ENCODE results near the gene FUBP1. TPM values are rescaled to one million over a fixed set of nuclear protein-coding genes. Genes with fewer than 3 reads are reported as not detected.

FUBP1 gene
- total RNA-seq, 1 experiment from 2014 or later, result 169 TPM

- H3K4me1 Mint-ChIP-seq (ENCODE audit: insufficient read depth, unreplicated experiment), result peaks cover 19% of the 10 kb centered on the region
- ChIA-PET POLR2A (interaction anchor here (0.6 to 17.0 kb wide), 15 partner anchors 13 to 250 kb away, joined by 3 to 598 read pairs (median 15); partner anchors contain the start of genes FUBP1 and MIGA1), CTCF (interaction anchor here (1.6 to 5.5 kb wide), 3 partner anchors 16 to 108 kb away, joined by 6 to 59 read pairs (median 35); partner anchors contain the start of gene FUBP1)
- intact Hi-C loops (cut with micrococcal nuclease), result no loop called here
- no peaks in the 10 kb centered on the region for H3K27me3 Mint-ChIP-seq (ENCODE audit: insufficient read depth, unreplicated experiment)
- no peaks in the 10 kb centered on the region for H3K9me3 Mint-ChIP-seq (ENCODE audit: unreplicated experiment)
- DNase-seq (ENCODE audit: unreplicated experiment), result no peak
- H3K27ac Mint-ChIP-seq (ENCODE audit: low read depth, unreplicated experiment), result peak overlapping the region; percentile 97
- H3K4me3 Mint-ChIP-seq (ENCODE audit: unreplicated experiment), result peak overlapping the region; percentile 88
- BruUV-seq (replicated peaks), result no TSS peak
- peaks cover 9% of the 10 kb centered on the region for H3K36me3 Mint-ChIP-seq (ENCODE audit: insufficient read depth, unreplicated experiment)
- TF ChIP-seq CTCF (IDR thresholded peaks at IDR 0.05; ENCODE audit: unreplicated experiment), result no peak
These were observed 27.6 kb upstream of the FUBP1 start for GRCh38 chr1:78006521-78006920.

GRCh38 chr1:78005755-78006154 is 26.9 kb upstream of the FUBP1 start:
- intact Hi-C loops (cut with micrococcal nuclease), result no loop called here
- Mint-ChIP-seq H3K27ac (ENCODE audit: low read depth, unreplicated experiment) (peak overlapping the region; percentile 97), H3K9me3 (ENCODE audit: unreplicated experiment) (no peaks in the 10 kb centered on the region), H3K4me1 (ENCODE audit: insufficient read depth, unreplicated experiment) (peaks cover 19% of the 10 kb centered on the region), H3K27me3 (ENCODE audit: insufficient read depth, unreplicated experiment) (no peaks in the 10 kb centered on the region), H3K36me3 (ENCODE audit: insufficient read depth, unreplicated experiment) (peaks cover 9% of the 10 kb centered on the region), H3K4me3 (ENCODE audit: unreplicated experiment) (peak overlapping the region; percentile 88)
- no peak for TF ChIP-seq CTCF (IDR thresholded peaks at IDR 0.05; ENCODE audit: unreplicated experiment)
- peak; percentile 87 for DNase-seq (ENCODE audit: unreplicated experiment)
- ChIA-PET POLR2A (interaction anchor here (0.6 to 17.0 kb wide), 27 partner anchors 8 to 325 kb away, joined by 3 to 598 read pairs (median 10); partner anchors contain the start of genes FUBP1, MIGA1 and ZZZ3), CTCF (interaction anchor here (0.6 to 5.5 kb wide), 8 partner anchors 9 to 356 kb away, joined by 3 to 59 read pairs (median 8); partner anchors contain the start of gene FUBP1)
- no TSS peak for BruUV-seq (replicated peaks)

- no peak for DNase-seq (ENCODE audit: unreplicated experiment)
- Mint-ChIP-seq H3K9me3 (ENCODE audit: unreplicated experiment) (no peaks in the 10 kb centered on the region), H3K4me3 (ENCODE audit: unreplicated experiment) (peak overlapping the region; percentile 88), H3K27me3 (ENCODE audit: insufficient read depth, unreplicated experiment) (no peaks in the 10 kb centered on the region), H3K36me3 (ENCODE audit: insufficient read depth, unreplicated experiment) (peaks cover 9% of the 10 kb centered on the region), H3K4me1 (ENCODE audit: insufficient read depth, unreplicated experiment) (peaks cover 19% of the 10 kb centered on the region), H3K27ac (ENCODE audit: low read depth, unreplicated experiment) (peak overlapping the region; percentile 97)
- CTCF ChIA-PET, result interaction anchor here (0.6 to 5.5 kb wide), 8 partner anchors 9 to 357 kb away, joined by 3 to 59 read pairs (median 8); partner anchors contain the start of gene FUBP1
- POLR2A ChIA-PET, result interaction anchor here (0.5 to 17.0 kb wide), 30 partner anchors 9 to 1373 kb away, joined by 3 to 598 read pairs (median 10); partner anchors contain the start of genes FUBP1, MIGA1 and ZZZ3
- intact Hi-C loops (cut with micrococcal nuclease), result no loop called here
- BruUV-seq (replicated peaks), result no TSS peak
- no peak for TF ChIP-seq CTCF (IDR thresholded peaks at IDR 0.05; ENCODE audit: unreplicated experiment)
These were observed 26.5 kb upstream of the FUBP1 start for GRCh38 chr1:78005448-78005722.

- ChIA-PET POLR2A (interaction anchor here (0.5 to 17.0 kb wide), 36 partner anchors 9 to 1374 kb away, joined by 3 to 598 read pairs (median 8); partner anchors contain the start of genes FUBP1, MIGA1, USP33 and ZZZ3), CTCF (interaction anchor here (0.5 to 5.5 kb wide), 12 partner anchors 10 to 357 kb away, joined by 3 to 59 read pairs (median 5); partner anchors contain the start of gene FUBP1)
- intact Hi-C loops (cut with micrococcal nuclease), result loop anchor here (1.0 kb wide), 2 partner anchors 26 to 109 kb away; partner anchors contain the start of gene FUBP1
- TF ChIP-seq CTCF (IDR thresholded peaks at IDR 0.05; ENCODE audit: unreplicated experiment), result no peak
- H3K27me3 Mint-ChIP-seq (ENCODE audit: insufficient read depth, unreplicated experiment), result no peaks in the 10 kb centered on the region
- H3K9me3 Mint-ChIP-seq (ENCODE audit: unreplicated experiment), result no peaks in the 10 kb centered on the region
- H3K4me3 Mint-ChIP-seq (ENCODE audit: unreplicated experiment), result peak within 1 kb of the TSS; percentile 88
- TSS peak; percentile 68 for BruUV-seq (replicated peaks)
- peaks cover 9% of the 10 kb centered on the region for H3K36me3 Mint-ChIP-seq (ENCODE audit: insufficient read depth, unreplicated experiment)
- peak within 1 kb of the TSS; percentile 97 for H3K27ac Mint-ChIP-seq (ENCODE audit: low read depth, unreplicated experiment)
- peak; percentile 97 for DNase-seq (ENCODE audit: unreplicated experiment)
- H3K4me1 Mint-ChIP-seq (ENCODE audit: insufficient read depth, unreplicated experiment), result peaks cover 19% of the 10 kb centered on the region
These were observed 26.0 kb upstream of the FUBP1 start, which contains the start of gene DNAJB4 for GRCh38 chr1:78004719-78005447. Gene DNAJB4 (plus strand): TSS chr1:78004939. CDS start chr1:78005111, 172 bp downstream.
